ENCODE results near the gene PRPF6. TPM values are rescaled to one million over a fixed set of nuclear protein-coding genes. Genes with fewer than 3 reads are reported as not detected.
A peak's percentile ranks its signal among the peaks of the same experiment; 100 is the strongest.

PRPF6 gene
- total RNA-seq, 2 donors from 2014 or later = 42.3 to 52.1 TPM

GRCh38 chr20:64042054-64042781 lies 61.3 kb downstream of the PRPF6 start:
- TF ChIP-seq CTCF (IDR thresholded peaks at IDR 0.05) = no peak
- TF ChIP-seq POLR2A (IDR thresholded peaks at IDR 0.05) = peak in 2 of 3 donors; percentile 8 to 15
- Histone ChIP-seq H3K4me1 (peaks cover 34% of the 10 kb centered on the region), H3K9me3 (no peaks in the 10 kb centered on the region), H3K4me3 (no peak overlapping the region), H3K36me3 (replicated peaks in 1 of 2; ENCODE audit: insufficient read depth in 1 of 2, low read depth in 2 of 2) (no peaks in the 10 kb centered on the region), H3K27me3 (peaks cover 0 to 5% of the 10 kb centered on the region in 2 donors), H3K27ac (peak overlapping the region in 2 of 4 donors; percentile 34 to 38)
- intact Hi-C loops (cut with DNase I) = no loop called here
- no peak for DNase-seq
- WGBS, 2 donors = 0 to 8% methylated on average over 1 to 45 of the region's 55 CpGs
- no peak for ATAC-seq

GRCh38 chr20:64043768-64044167 lies 62.8 kb downstream of the PRPF6 start:
- peaks cover 0 to 10% of the 10 kb centered on the region in 2 donors for H3K27me3 ChIP-seq
- no peaks in the 10 kb centered on the region for H3K9me3 ChIP-seq
- WGBS, 2 donors = 82 to 83% methylated on average over 9 of the region's 9 CpGs
- no peak for DNase-seq
- H3K4me3 ChIP-seq = no peak overlapping the region
- intact Hi-C loops (cut with DNase I) = no loop called here
- TF ChIP-seq POLR2A (IDR thresholded peaks at IDR 0.05) (no peak), CTCF (IDR thresholded peaks at IDR 0.05) (no peak)
- peaks cover 28% of the 10 kb centered on the region for H3K4me1 ChIP-seq
- no peaks in the 10 kb centered on the region for H3K36me3 ChIP-seq (replicated peaks in 1 of 2; ENCODE audit: insufficient read depth in 1 of 2, low read depth in 2 of 2)
- no peak overlapping the region for H3K27ac ChIP-seq
- ATAC-seq = no peak

GRCh38 chr20:64044484-64045247 lies 63.7 kb downstream of the PRPF6 start:
- Histone ChIP-seq H3K9me3 (no peaks in the 10 kb centered on the region), H3K4me1 (peaks cover 19% of the 10 kb centered on the region), H3K27ac (peak overlapping the region in 2 of 4 donors; percentile 28 to 30), H3K36me3 (replicated peaks in 1 of 2; ENCODE audit: insufficient read depth in 1 of 2, low read depth in 2 of 2) (no peaks in the 10 kb centered on the region), H3K4me3 (no peak overlapping the region), H3K27me3 (peaks cover 0 to 10% of the 10 kb centered on the region in 2 donors)
- no peak for TF ChIP-seq CTCF (IDR thresholded peaks at IDR 0.05)
- no peak for TF ChIP-seq POLR2A (IDR thresholded peaks at IDR 0.05)
- WGBS, 2 donors = 77 to 78% methylated on average over 7 to 14 of the region's 14 CpGs
- DNase-seq (no peak), ATAC-seq (peak; percentile 19)
- intact Hi-C loops (cut with DNase I) = no loop called here

GRCh38 chr20:64045346-64046011 lies 64.5 kb downstream of the PRPF6 start:
- peaks cover 20% of the 10 kb centered on the region for H3K4me1 ChIP-seq
- TF ChIP-seq POLR2A (IDR thresholded peaks at IDR 0.05) = peak in 1 of 3 donors; percentile 2
- no peak for TF ChIP-seq CTCF (IDR thresholded peaks at IDR 0.05)
- ATAC-seq (no peak), DNase-seq (no peak)
- H3K9me3 ChIP-seq = no peaks in the 10 kb centered on the region
- H3K27ac ChIP-seq = peak overlapping the region in 1 of 4 donors; percentile 28
- intact Hi-C loops (cut with DNase I) = no loop called here
- no peak overlapping the region for H3K4me3 ChIP-seq
- no peaks in the 10 kb centered on the region for H3K36me3 ChIP-seq (replicated peaks in 1 of 2; ENCODE audit: insufficient read depth in 1 of 2, low read depth in 2 of 2)
- H3K27me3 ChIP-seq = peaks cover 0 to 13% of the 10 kb centered on the region in 2 donors
- 53 to 54% methylated on average over 7 to 11 of the region's 11 CpGs for WGBS, 2 donors

All from body of pancreas (tissue), 4 donors.